GM21786 (cell line): Measurements from ENCODE around the gene CDC42EP3.
A peak's percentile ranks its signal among the peaks of the same experiment; 100 is the strongest.

ENCODE experiments used
- ATAC-seq: cut with Tn5 transposase; IDR thresholded peaks from one replicate; pipeline ENCODE4 v1.9.1; 2021; ENCODE audit not compliant: unreplicated experiment

Gene CDC42EP3

DNA sequence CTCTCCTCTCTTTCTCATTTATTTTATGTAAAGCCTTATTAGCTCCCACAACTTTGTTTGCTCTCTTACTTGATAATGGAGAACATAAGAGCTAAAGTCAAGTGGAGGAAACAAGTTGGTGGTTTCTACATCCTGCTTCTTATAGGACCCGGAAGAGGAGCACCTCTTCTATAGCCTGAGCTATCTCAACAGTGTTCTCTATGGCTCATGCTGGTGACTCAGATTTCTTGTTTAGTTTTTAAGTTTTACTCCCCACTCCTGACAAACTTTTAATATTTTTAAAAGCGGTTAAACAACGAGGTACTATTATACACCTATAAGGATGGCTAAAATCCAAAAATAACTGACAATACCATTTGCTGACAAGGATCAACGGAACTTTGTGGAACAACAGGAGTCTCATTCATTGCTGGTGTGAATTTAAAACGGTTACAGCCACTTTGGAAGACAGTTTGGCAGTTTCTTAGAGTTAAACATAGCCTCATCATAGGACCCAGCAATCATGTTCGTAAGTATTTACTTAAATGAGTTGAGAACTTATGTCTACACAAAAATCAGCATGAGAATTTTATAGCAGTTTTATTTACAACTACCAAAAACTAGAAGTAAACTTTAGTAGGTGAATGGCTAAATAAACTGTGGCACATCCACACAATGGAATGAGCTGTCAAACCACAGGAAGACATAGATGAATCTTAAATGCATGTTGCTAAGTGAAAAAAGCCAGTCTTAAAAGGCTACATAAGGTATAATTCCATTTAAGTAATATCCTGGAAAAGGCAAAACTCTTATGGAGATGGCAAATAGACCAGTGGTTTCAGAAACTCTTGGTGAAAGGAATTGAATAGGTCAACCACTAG is 12.7 kb upstream of the CDC42EP3 start:
- no peak for ATAC-seq

GRCh38 chr2:37683241-37683640 is 11.8 kb upstream of the CDC42EP3 start:
- ATAC-seq: no peak

GRCh38 chr2:37682473-37682872 is 11.0 kb upstream of the CDC42EP3 start:
- no peak for ATAC-seq

- ATAC-seq: no peak
Observed at GRCh38 chr2:37681587-37681986, 10.1 kb upstream of the CDC42EP3 start.

DNA sequence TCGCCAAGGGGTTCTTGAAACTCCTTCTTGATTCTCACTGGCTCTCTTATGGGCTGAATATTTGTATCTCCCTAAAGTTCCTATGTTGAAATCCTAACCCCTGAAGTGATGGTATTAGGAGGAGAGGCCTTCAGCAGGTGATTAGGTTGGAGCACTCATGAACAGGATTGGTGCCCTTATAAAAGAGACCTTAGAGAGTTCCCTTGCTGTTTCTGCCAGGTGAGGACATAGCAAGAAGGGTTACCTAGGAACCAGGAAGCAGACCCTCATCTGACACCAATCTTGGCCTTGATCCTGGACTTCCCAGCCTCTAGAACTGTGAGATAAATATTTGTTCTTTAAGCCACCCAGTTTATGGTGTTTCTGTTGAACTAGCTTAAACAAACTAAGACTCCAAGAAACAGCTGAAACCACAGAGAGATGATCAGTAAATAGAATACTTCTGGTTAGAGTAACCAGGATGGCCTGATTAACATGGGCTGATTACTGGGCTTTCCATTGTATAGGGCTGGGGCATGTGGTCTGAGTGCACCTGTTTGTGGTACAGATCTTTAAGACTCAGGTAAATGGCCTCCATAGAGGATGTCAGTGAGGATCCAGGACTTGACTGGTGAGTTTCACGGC is 7.7 kb upstream of the CDC42EP3 start:
- ATAC-seq: no peak

- no peak for ATAC-seq
Observed at GRCh38 chr2:37676274-37676673, 4.8 kb upstream of the CDC42EP3 start.

GRCh38 chr2:37674946-37675345 is 3.5 kb upstream of the CDC42EP3 start:
- ATAC-seq: no peak

- no peak for ATAC-seq
Observed at GRCh38 chr2:37672870-37673184, 1.4 kb upstream of the CDC42EP3 start.

DNA sequence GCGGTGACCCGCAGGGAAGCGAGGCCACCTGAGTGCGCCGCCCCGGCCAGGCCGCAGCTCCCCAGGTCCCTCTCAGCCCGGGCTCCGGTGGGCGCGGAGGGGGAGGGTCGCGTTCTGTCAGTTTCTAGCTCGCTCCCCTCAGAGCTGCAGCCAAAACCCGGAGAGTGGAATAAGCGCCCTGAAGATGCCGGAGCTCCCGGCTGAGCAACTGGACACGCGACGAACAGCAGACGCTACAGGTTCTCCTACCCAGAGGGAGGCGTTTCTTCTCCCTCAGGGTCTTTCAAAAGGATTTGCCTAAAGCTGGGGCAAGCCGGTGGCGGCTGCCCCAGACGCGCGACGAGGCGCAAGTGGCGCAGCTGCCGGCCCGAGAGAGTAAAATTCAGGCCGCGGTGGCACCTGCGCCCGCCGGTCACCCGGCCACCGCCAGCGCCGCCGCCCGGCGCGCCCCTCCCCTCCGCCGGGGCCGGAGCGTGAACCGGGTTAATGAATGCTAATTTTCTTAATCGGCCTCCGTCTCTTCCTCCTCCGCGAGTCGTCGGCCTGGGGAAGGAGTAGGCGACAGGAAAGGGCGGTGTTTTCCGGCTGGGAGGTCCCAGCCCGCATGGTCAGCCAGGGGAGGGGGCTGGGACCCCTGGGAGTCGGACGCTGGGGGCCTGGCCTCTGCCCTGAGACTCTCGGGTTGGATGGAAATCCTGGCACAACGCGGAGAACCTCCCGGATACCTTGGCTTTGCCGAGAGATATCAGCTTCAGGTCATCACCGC is 845 bp upstream of the CDC42EP3 start:
- peak; percentile 47 for ATAC-seq

DNA sequence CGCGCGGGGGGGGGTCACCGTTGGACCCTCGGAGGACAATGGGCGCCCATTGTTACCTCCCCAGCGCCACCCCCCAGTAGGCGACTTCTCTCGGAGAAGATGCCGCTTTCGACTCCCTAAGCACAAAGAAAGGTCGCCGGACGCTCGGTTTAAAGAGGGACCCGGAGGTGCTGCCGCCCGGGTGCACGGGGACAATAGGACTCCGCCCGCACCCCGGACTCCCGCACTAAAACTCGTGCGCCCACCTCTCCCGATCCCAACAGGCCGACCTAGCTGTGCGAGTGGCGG is 318 bp upstream of the CDC42EP3 start:
- peak; percentile 14 for ATAC-seq

- ATAC-seq: no peak
Observed at GRCh38 chr2:37670378-37671008, 949 bp downstream of the CDC42EP3 start.

DNA sequence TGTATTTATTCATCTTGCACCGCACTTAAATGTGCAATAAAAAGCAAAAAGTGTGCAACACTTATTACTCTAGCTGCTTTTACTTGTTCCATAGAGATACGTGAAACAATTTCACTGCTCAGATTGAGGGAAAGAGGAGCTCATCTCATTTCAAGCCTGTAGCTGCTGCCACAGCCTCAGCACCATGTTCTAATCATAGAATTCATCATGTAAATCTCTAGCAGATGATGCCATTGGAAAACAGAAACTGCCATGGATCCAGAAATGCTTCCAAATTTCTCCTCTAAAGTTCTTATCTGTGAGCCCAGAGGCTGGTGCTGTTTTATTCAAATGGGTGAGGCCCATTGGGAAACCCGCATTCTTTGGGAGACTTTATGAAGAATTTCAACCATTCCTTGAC is 2.0 kb downstream of the CDC42EP3 start:
- ATAC-seq: no peak

DNA sequence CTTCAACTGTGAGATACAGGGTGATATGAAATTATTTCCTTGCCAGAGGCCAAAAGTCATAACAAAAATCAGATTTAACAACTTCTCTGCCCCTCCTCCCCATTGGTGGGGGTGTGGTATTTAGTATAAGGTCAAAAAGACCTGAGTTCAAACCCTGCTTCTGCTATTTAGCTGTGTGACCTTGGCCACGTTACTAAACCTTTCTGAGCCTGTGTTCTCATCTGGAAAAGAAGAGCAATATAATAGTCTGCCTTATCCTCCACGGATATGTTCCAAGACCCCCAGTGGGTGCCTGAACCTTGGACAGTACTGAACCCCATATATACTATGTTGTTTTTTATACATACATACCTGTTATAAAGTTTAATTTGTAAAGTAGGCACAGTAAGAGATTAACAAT is 3.7 kb downstream of the CDC42EP3 start:
- no peak for ATAC-seq

- ATAC-seq: no peak
Observed at GRCh38 chr2:37666772-37667171, 4.7 kb downstream of the CDC42EP3 start.

DNA sequence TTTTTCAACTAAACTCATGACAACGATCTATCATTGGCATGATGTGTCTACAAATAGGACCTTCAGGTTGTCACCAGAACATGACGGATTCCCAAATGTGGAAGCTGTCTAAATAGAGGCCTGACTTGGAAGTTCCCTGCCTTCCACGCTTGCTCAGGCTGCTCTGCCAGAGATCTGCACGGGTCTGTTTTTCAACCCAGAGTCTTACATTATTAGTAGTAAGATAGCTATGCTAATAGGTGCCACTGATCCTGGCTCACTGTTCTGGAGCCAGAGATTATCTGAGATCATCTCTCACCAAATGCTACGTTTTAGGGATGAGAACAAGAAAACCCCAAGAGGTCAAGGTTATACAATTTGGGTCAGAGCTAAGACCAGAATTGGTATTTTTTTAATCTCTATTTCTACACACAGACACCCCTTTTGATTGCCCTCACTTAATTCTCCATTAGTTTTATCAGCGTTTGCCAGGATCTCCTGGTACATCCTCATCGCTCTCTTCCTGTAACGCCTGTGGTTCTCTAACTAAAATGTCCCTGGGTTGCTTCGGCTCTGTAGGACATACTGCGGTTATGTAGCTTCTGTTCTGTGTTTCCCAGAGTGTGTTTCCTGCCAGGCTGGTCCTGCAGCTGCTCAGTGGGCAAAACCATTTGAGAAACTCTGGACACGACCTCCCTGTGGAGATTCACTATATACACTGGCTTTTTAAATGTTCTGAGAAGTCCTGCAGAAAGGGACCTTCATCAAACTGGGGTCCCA is 5.7 kb downstream of the CDC42EP3 start:
- ATAC-seq: no peak

GRCh38 chr2:37665043-37665442 is 6.4 kb downstream of the CDC42EP3 start:
- no peak for ATAC-seq

DNA sequence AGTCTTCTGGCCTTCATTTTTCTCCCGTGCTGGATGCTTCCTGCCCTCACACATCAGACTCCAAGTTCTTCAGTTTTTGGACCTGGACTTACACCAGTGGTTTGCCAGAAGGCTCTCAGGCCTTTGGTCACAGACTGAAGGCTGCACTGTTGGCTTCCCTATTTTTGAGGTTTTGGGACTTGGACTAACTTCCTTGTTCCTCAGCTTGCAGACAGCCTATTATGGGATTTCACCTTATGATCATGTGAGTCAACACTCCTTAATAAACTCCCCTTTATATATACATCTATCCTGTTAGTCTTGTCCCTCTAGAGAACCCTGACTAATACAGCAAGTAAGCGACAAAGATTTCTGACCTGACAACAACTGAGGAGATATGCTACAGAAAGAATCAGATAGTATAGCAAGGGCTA is 7.2 kb downstream of the CDC42EP3 start:
- no peak for ATAC-seq

DNA sequence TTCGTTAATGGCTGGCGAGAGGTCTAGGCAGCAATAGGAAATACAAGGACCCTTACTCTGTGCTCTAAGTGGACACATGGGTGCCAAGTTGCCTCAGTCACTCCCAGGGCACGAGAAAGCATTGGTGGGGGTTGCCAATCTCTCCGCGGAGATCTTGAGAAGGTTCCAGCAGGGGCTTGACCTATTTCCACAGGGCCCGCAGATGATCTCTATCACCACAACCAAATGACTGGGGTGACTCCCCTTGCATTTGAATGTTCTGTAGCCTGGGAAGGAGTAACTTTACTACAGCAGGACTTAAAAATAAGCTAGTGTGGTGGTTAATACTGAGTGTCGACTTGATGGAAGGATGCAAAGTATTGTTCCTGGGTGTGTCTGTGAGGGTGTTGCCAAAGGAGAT is 8.1 kb downstream of the CDC42EP3 start:
- ATAC-seq: no peak

- no peak for ATAC-seq
Observed at GRCh38 chr2:37659723-37660122, 11.7 kb downstream of the CDC42EP3 start.

- no peak for ATAC-seq
Observed at GRCh38 chr2:37658682-37659081, 12.8 kb downstream of the CDC42EP3 start.

DNA sequence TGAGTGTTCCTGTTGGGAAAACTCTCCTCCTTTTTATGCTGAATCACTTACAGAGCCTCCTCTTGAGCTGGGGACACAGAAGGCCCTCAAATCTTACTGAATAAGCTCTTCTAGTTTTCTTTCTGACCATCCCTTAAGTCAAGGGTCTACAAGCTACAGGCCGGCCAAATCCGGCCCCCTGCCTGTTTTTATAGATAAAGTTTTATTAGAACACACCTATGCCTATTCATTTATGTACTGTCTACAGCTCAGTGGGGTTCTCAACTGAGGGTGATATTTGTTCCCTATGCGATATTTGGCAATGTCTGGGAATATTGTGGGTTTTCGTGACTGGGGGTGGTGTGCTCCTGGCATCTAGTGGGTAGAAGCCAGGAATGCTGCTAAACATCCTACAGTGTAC is 14.0 kb downstream of the CDC42EP3 start:
- no peak for ATAC-seq
